Colonic mucosa (tissue), 4 donors: ENCODE results near the gene MED16. TPM values are rescaled to one million over a fixed set of nuclear protein-coding genes. Genes with fewer than 3 reads are reported as not detected.

ENCODE experiments used
- DNase-seq: peaks from one replicate; pipeline ENCODE4 v3.0.0-alpha.2; 2020
- H3K27ac ChIP-seq: fragments of 200-600 bp; one replicate; pipeline ENCODE4 v1.8.0; 2021
- H3K27me3 ChIP-seq: fragments of 200-600 bp; one replicate; pipeline ENCODE4 v1.8.0; 2021
- H3K36me3 ChIP-seq: fragments of 200-600 bp; one replicate; pipeline ENCODE4 v1.8.0; 2021
- H3K4me1 ChIP-seq: fragments of 200-600 bp; one replicate; pipeline ENCODE4 v1.8.0; 2021; ENCODE audit warnings: mild to moderate bottlenecking
- H3K4me3 ChIP-seq: fragments of 200-600 bp; one replicate; pipeline ENCODE4 v1.8.0; 2021
- H3K9ac ChIP-seq, 2 donors: one replicate each; pipeline ENCODE4 v1.7.0; 2013; ENCODE audit warnings: control low read depth in 2 of 2, low read depth in 2 of 2, low read length in 2 of 2
- H3K9me3 ChIP-seq: fragments of 200-600 bp; one replicate; pipeline ENCODE4 v1.8.0; 2021
- intact Hi-C: fragments of 100-400 bp; cut with DNase I; formaldehyde crosslinking; loops from one replicate; pipeline ENCODE4 v1.14.1; 2022
- total RNA-seq, 2 donors: library from RNA; stranded (reverse); fragmentation: NEBNext Ultra II Directional in 1 of 2; extraction: Animal tissue kit (Norgen Biotek cat#: 25700) in 1 of 2; gene quantifications; one replicate each; pipeline ENCODE4 v1.2.1, GENCODE V29; 2021
- TF ChIP-seq, protein P1 (sequence below): fragments of 200-600 bp; IDR thresholded peaks from one replicate; pipeline ENCODE4 v1.8.0; 2022; ENCODE audit warnings: antibody characterized with exemption, mild to moderate bottlenecking
- donor health status: healthy.
- donor health status: DM: no; HTN: no; CAD: no.
- donor health status: DM: no; HTN: no; CAD: no.

The MED16 gene
- total RNA-seq, 2 donors from 2014 or later: 73.3 to 83.2 TPM

DNA sequence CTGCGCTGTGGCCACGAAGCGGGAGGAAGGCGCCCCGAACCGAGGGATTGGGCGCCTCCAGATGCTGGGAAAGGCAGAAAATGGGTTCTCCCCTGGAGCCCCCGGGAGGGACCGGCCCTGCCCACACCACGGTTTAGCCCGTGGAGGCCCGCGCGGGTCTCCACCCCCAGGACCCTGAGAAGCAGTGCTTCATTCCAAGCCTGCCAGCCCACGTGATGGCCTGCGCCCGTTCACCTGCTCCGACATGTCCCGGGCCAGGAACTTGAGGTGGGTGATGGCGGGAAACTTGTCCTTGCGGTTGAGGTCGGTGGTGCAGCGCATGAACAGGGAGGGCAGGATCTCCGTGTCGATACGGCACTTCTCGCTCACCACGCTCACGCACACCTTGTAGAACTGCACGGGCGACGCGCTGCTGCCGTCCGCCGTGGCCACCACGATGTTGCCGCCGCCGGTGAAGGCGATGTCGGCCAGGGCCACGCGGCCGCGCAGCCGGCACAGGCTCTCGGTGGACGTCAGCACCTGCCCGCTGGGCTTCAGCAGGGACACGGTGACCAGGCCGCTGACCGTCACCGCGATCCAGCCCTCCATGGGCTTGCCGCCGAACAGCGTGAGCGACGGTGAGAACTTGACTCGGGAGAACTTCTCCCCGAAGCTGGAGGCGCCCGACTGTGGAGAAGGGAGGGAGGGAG is 7.3 kb downstream of the MED16 start:
- H3K4me1 ChIP-seq: no peaks in the 10 kb centered on the region
- no peaks in the 10 kb centered on the region for H3K27me3 ChIP-seq
- no peak for DNase-seq
- TF ChIP-seq, protein P1, sequence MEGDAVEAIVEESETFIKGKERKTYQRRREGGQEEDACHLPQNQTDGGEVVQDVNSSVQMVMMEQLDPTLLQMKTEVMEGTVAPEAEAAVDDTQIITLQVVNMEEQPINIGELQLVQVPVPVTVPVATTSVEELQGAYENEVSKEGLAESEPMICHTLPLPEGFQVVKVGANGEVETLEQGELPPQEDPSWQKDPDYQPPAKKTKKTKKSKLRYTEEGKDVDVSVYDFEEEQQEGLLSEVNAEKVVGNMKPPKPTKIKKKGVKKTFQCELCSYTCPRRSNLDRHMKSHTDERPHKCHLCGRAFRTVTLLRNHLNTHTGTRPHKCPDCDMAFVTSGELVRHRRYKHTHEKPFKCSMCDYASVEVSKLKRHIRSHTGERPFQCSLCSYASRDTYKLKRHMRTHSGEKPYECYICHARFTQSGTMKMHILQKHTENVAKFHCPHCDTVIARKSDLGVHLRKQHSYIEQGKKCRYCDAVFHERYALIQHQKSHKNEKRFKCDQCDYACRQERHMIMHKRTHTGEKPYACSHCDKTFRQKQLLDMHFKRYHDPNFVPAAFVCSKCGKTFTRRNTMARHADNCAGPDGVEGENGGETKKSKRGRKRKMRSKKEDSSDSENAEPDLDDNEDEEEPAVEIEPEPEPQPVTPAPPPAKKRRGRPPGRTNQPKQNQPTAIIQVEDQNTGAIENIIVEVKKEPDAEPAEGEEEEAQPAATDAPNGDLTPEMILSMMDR: no peak
- H3K4me3 ChIP-seq: no peak overlapping the region
- intact Hi-C loops: no loop called here
- no peak overlapping the region for H3K9ac ChIP-seq
- H3K27ac ChIP-seq: no peak overlapping the region
- no peaks in the 10 kb centered on the region for H3K9me3 ChIP-seq
- peaks cover 11% of the 10 kb centered on the region for H3K36me3 ChIP-seq

- no peaks in the 10 kb centered on the region for H3K4me1 ChIP-seq
- no peak overlapping the region for H3K9ac ChIP-seq
- intact Hi-C loops: no loop called here
- no peaks in the 10 kb centered on the region for H3K9me3 ChIP-seq
- DNase-seq: no peak
- H3K36me3 ChIP-seq: peaks cover 7% of the 10 kb centered on the region
- no peaks in the 10 kb centered on the region for H3K27me3 ChIP-seq
- TF ChIP-seq, protein P1: no peak
- H3K4me3 ChIP-seq: no peak overlapping the region
- H3K27ac ChIP-seq: no peak overlapping the region
These were observed 8.4 kb downstream of the MED16 start for GRCh38 chr19:884420-885211.

DNA sequence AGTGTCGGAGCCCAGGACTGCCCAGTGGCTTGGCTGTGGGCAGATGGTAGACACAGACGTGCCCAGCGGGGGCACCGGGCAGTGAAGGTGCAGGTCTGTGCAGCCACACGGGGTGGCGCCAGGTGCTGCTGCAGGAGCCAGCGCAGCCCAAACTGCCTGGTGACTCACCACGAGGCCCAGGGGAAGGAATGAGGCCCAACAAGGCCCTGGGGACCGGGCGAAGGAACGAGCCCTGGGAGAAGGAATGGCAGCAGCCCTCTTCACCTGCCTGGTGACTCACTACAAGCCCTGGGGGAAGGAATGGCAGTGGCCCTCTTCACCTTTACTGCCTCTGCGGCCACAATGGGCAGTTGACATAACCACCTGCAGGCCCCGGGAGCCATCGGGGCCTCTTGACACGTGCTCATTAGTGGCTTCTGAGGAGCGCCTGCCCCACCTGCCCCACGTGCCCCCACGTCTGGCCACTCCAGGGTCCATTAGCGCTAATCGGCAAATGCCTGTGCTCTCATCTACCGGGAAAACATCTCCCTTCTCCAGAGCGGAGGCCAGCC is 9.3 kb downstream of the MED16 start:
- no peak overlapping the region for H3K9ac ChIP-seq
- no peak overlapping the region for H3K27ac ChIP-seq
- H3K36me3 ChIP-seq: peaks cover 7% of the 10 kb centered on the region
- H3K27me3 ChIP-seq: no peaks in the 10 kb centered on the region
- no peaks in the 10 kb centered on the region for H3K4me1 ChIP-seq
- intact Hi-C loops: no loop called here
- H3K9me3 ChIP-seq: no peaks in the 10 kb centered on the region
- no peak overlapping the region for H3K4me3 ChIP-seq
- TF ChIP-seq, protein P1: no peak
- no peak for DNase-seq

- H3K9ac ChIP-seq: no peak overlapping the region
- TF ChIP-seq, protein P1: no peak
- no peaks in the 10 kb centered on the region for H3K9me3 ChIP-seq
- H3K27ac ChIP-seq: no peak overlapping the region
- H3K36me3 ChIP-seq: peaks cover 7% of the 10 kb centered on the region
- no peak overlapping the region for H3K4me3 ChIP-seq
- intact Hi-C loops: no loop called here
- H3K27me3 ChIP-seq: no peaks in the 10 kb centered on the region
- no peak for DNase-seq
- no peaks in the 10 kb centered on the region for H3K4me1 ChIP-seq
These were observed 10.0 kb downstream of the MED16 start for GRCh38 chr19:882871-883497.

GRCh38 chr19:881385-882071 is 11.5 kb downstream of the MED16 start:
- Histone ChIP-seq H3K4me3 (no peak overlapping the region), H3K9ac (no peak overlapping the region), H3K27ac (no peak overlapping the region), H3K36me3 (peaks cover 7% of the 10 kb centered on the region), H3K27me3 (no peaks in the 10 kb centered on the region), H3K9me3 (no peaks in the 10 kb centered on the region), H3K4me1 (no peaks in the 10 kb centered on the region)
- intact Hi-C loops: no loop called here
- TF ChIP-seq, protein P1: no peak
- DNase-seq: no peak
